K562 (cell line): Measurements from ENCODE around the gene MUCL3. TPM values are rescaled to one million over a fixed set of nuclear protein-coding genes. Genes with fewer than 3 reads are reported as not detected.

Experiments
- KLF13 ChIP-seq: fragments of 450-650 bp; IDR thresholded peaks from 2 replicates; pipeline ENCODE4 v1.6.1; 2016; ENCODE audit warnings: missing genetic modification characterization, low read depth, mild to moderate bottlenecking, missing compliant biosample characterization, moderate library complexity, borderline replicate concordance
- ZBTB7A ChIP-seq: IDR thresholded peaks from 2 replicates; pipeline ENCODE4 v1.6.1; 2011; ENCODE audit warnings: low read depth, mild to moderate bottlenecking, low read length, moderate library complexity, borderline replicate concordance; ENCODE audit not compliant: control insufficient read depth
- ZNF175 ChIP-seq: fragments of 200-800 bp; sonication (Bioruptor generic); IDR thresholded peaks from 2 replicates; pipeline ENCODE4 v1.6.1; 2016; ENCODE audit warnings: low read depth, mild to moderate bottlenecking, missing genetic modification characterization, missing compliant biosample characterization
- polyA plus RNA-seq, 8 experiments: library from polyadenylated mRNA; depleted of rRNA in 4 of 8; stranded (reverse) in 5 of 8; unstranded in 3 of 8; fragments of >200 nt; fragmentation: Nextera tagmentation in 2 of 8; fragmentation: Illumina TruSeq in 1 of 8; extraction: Ambion mirVana in 2 of 8; extraction: Trizol in 1 of 8; gene quantifications; 2 replicates each; pipeline versions ENCODE4 v1.2.1 to v1.2.3, GENCODE V29; 2011 to 2014; ENCODE audit warnings: inconsistent platforms in 1 of 8, missing spikeins in 1 of 8
- total RNA-seq, 7 experiments: library from RNA; depleted of rRNA in 6 of 7; stranded (reverse); fragments of >200 nt in 6 of 7; fragmentation: Illumina TruSeq in 2 of 7; extraction: Trizol in 2 of 7; gene quantifications; 2 replicates each; pipeline versions ENCODE4 v1.2.1 to v1.2.3, GENCODE V29; 2011 to 2021; ENCODE audit warnings: low replicate concordance in 1 of 7
- TF ChIP-seq, protein P1 (sequence below), 3 experiments: IDR thresholded peaks in 2 of 3; conservative IDR thresholded peaks in 1 of 3; 2 replicates each; pipeline ENCODE4 v1.5.1; 2011 to 2012; ENCODE audit warnings: low read length in 3 of 3, mild to moderate bottlenecking in 3 of 3, control low read depth in 2 of 3, improper control_type of control experiment in 1 of 3, inconsistent platforms in 1 of 3, low read depth in 1 of 3, mixed read lengths in 1 of 3, moderate library complexity in 1 of 3; ENCODE audit not compliant: insufficient read depth in 2 of 3
- TF ChIP-seq, protein P2 (sequence below): fragments of 250-450 bp; sonication (Bioruptor Pico); IDR thresholded peaks from 2 replicates; pipeline ENCODE4 v1.4.0; 2020
- TF ChIP-seq, protein P3 (sequence below): fragments of 450-650 bp; IDR thresholded peaks from 2 replicates; pipeline ENCODE4 v1.6.1; 2016; ENCODE audit warnings: low read depth

The MUCL3 gene
- total and polyA plus RNA-seq, 9 of the 15 experiments (the other 6 are each of a cell fraction or from before 2014, with no cell fraction given) = 0.07 TPM; not detected in 8

DNA sequence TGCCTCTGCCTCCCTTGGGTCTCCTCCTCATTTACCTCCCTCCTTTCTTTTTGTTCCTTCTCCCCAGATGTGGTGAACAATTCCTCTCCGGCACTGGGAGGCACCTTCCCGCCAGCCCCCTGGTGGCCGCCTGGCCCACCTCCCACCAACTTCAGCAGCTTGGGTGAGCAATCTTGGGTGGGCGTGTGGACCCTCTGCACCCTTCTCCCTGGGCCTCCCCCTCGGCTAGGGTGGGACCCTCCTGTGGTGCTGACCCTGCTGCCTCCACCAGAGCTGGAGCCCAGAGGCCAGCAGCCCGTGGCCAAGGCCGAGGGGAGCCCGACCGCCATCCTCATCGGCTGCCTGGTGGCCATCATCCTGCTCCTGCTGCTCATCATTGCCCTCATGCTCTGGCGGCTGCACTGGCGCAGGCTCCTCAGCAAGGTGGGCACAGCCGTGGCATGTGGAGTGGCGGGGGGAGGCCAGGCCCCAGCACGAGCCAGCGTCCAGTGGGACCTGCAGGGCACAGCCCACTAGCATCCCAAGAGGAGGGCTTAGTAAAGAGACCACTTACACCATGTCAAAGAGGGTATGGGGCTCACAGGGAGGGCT, 47.7 kb upstream of the MUCL3 start (continued):
- TF ChIP-seq, protein P1, sequence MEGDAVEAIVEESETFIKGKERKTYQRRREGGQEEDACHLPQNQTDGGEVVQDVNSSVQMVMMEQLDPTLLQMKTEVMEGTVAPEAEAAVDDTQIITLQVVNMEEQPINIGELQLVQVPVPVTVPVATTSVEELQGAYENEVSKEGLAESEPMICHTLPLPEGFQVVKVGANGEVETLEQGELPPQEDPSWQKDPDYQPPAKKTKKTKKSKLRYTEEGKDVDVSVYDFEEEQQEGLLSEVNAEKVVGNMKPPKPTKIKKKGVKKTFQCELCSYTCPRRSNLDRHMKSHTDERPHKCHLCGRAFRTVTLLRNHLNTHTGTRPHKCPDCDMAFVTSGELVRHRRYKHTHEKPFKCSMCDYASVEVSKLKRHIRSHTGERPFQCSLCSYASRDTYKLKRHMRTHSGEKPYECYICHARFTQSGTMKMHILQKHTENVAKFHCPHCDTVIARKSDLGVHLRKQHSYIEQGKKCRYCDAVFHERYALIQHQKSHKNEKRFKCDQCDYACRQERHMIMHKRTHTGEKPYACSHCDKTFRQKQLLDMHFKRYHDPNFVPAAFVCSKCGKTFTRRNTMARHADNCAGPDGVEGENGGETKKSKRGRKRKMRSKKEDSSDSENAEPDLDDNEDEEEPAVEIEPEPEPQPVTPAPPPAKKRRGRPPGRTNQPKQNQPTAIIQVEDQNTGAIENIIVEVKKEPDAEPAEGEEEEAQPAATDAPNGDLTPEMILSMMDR (IDR thresholded peaks at IDR 0.05 in 2 of 3, conservative IDR thresholded peaks at IDR 0.05 in 1 of 3; ENCODE audit: insufficient read depth in 2 of 3, low read depth in 1 of 3, low read length in 3 of 3) = peak; percentile 9 to 38 (median 23); a peak in 3 of 6 replicates
- TF ChIP-seq, protein P2, sequence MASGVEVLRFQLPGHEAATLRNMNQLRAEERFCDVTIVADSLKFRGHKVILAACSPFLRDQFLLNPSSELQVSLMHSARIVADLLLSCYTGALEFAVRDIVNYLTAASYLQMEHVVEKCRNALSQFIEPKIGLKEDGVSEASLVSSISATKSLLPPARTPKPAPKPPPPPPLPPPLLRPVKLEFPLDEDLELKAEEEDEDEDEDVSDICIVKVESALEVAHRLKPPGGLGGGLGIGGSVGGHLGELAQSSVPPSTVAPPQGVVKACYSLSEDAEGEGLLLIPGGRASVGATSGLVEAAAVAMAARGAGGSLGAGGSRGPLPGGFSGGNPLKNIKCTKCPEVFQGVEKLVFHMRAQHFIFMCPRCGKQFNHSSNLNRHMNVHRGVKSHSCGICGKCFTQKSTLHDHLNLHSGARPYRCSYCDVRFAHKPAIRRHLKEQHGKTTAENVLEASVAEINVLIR (CRISPR knock-in tag) = no peak
- TF ChIP-seq ZBTB7A = peak; percentile 42; the same call in 1 of the 2 replicates
- TF ChIP-seq, protein P3, sequence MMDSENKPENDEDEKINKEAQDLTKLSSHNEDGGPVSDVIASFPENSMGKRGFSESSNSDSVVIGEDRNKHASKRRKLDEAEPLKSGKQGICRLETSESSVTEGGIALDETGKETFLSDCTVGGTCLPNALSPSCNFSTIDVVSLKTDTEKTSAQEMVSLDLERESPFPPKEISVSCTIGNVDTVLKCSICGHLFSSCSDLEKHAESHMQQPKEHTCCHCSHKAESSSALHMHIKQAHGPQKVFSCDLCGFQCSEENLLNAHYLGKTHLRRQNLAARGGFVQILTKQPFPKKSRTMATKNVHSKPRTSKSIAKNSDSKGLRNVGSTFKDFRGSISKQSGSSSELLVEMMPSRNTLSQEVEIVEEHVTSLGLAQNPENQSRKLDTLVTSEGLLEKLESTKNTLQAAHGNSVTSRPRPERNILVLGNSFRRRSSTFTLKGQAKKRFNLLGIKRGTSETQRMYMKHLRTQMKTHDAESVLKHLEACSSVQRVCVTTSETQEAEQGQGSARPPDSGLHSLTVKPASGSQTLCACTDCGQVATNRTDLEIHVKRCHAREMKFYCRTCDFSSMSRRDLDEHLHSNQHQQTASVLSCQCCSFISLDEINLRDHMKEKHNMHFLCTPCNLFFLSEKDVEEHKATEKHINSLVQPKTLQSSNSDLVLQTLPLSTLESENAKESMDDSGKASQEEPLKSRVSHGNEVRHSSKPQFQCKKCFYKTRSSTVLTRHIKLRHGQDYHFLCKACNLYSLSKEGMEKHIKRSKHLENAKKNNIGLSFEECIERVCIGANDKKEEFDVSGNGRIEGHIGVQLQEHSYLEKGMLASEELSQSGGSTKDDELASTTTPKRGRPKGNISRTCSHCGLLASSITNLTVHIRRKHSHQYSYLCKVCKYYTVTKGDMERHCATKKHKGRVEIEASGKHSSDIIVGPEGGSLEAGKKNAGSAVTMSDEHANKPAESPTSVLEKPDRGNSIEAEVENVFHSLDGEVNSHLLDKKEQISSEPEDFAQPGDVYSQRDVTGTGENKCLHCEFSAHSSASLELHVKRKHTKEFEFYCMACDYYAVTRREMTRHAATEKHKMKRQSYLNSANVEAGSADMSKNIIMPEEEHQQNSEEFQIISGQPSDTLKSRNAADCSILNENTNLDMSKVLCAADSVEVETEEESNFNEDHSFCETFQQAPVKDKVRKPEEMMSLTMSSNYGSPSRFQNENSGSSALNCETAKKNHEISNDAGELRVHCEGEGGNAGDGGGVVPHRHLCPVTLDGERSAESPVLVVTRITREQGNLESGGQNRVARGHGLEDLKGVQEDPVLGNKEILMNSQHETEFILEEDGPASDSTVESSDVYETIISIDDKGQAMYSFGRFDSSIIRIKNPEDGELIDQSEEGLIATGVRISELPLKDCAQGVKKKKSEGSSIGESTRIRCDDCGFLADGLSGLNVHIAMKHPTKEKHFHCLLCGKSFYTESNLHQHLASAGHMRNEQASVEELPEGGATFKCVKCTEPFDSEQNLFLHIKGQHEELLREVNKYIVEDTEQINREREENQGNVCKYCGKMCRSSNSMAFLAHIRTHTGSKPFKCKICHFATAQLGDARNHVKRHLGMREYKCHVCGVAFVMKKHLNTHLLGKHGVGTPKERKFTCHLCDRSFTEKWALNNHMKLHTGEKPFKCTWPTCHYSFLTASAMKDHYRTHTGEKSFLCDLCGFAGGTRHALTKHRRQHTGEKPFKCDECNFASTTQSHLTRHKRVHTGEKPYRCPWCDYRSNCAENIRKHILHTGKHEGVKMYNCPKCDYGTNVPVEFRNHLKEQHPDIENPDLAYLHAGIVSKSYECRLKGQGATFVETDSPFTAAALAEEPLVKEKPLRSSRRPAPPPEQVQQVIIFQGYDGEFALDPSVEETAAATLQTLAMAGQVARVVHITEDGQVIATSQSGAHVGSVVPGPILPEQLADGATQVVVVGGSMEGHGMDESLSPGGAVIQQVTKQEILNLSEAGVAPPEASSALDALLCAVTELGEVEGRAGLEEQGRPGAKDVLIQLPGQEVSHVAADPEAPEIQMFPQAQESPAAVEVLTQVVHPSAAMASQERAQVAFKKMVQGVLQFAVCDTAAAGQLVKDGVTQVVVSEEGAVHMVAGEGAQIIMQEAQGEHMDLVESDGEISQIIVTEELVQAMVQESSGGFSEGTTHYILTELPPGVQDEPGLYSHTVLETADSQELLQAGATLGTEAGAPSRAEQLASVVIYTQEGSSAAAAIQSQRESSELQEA = no peak
- no peak for TF ChIP-seq KLF13
- TF ChIP-seq ZNF175 (CRISPR knock-in tag) = no peak
